ENCODE results near the gene FBXL13.

GRCh38 chr7:102817616-102818573 lies 256.7 kb downstream of the FBXL13 start:
- TF ChIP-seq, protein P1, sequence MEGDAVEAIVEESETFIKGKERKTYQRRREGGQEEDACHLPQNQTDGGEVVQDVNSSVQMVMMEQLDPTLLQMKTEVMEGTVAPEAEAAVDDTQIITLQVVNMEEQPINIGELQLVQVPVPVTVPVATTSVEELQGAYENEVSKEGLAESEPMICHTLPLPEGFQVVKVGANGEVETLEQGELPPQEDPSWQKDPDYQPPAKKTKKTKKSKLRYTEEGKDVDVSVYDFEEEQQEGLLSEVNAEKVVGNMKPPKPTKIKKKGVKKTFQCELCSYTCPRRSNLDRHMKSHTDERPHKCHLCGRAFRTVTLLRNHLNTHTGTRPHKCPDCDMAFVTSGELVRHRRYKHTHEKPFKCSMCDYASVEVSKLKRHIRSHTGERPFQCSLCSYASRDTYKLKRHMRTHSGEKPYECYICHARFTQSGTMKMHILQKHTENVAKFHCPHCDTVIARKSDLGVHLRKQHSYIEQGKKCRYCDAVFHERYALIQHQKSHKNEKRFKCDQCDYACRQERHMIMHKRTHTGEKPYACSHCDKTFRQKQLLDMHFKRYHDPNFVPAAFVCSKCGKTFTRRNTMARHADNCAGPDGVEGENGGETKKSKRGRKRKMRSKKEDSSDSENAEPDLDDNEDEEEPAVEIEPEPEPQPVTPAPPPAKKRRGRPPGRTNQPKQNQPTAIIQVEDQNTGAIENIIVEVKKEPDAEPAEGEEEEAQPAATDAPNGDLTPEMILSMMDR (IDR thresholded peaks at IDR 0.05), result no peak
- TF ChIP-seq POLR2A (IDR thresholded peaks at IDR 0.05), result no peak
